Hematopoietic multipotent progenitor cell treated with erythropoietin and hydrocortisone succinate and interleukin-3 and kit ligand, for 4 days (in vitro differentiated cells): ENCODE data around the gene GRAMD1C.

Experiments used
- DNase-seq: peaks from one replicate; pipeline ENCODE4 v3.0.0-alpha.2; 2015

Gene GRAMD1C

DNA sequence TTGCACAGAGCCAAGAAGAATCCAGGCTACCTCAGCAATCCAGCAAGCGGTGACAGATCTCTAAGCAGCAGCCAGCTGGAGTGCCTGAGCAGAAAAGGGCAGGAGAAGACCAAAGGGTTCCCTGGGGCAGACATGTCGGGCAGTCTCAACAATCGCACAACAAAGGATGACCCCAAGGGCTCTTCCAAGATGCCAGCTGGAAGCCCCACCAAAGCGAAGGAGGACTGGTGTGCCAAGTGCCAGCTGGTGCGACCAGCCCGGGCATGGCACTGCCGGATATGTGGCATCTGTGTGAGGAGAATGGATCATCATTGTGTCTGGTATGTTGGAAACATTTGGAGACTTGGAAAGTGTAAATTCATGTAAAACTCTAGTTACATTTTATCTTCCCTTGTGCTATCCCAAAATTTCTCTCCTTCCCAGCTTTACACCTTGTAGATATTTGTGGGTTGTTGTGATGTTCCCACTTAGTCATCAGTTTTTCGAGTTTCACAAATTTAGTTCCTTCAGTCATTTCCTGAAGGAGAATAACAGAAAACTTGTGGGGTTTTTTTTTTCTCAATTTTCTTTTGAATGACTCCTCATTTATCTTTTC, 115.6 kb downstream of the GRAMD1C start:
- no peak for DNase-seq

DNA sequence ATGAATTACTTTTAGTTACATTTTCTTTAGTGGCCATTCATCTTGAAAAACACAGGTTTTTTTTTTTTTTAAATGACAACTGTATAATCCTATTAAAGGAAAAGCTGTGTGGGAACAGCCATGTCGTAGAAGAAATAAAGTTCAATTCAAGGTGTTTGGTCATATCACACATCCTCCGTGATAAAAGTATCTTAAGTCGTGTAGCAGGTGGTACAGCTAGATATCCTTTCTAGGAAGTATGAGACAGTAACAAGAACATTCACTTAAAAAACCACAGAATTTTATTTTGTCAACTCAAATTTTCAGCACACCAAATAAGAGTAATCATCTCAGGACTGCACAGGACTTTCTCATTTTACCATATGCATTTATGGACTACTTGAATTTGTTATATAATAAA, 125.3 kb downstream of the GRAMD1C start:
- peak; percentile 45 for DNase-seq

DNA sequence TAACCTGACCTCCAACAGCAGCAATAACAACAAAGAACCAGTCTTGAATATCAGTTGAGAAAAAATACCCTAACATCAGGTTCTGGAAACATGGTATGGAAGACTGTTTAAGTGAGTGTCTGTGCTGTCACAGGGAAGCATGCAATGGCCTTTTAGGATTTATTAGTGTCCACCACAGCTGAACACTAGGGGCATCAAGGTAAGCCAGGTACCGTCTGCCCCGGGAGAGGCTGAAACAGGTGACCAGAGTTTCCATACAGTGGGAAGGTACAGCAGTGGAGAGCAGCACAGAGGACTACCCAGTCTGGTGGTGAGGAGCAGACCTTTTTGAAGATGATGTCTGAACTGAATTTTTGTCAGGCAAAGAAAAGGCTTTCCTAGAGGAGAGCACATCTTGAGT, 127.6 kb downstream of the GRAMD1C start:
- DNase-seq: no peak

DNA sequence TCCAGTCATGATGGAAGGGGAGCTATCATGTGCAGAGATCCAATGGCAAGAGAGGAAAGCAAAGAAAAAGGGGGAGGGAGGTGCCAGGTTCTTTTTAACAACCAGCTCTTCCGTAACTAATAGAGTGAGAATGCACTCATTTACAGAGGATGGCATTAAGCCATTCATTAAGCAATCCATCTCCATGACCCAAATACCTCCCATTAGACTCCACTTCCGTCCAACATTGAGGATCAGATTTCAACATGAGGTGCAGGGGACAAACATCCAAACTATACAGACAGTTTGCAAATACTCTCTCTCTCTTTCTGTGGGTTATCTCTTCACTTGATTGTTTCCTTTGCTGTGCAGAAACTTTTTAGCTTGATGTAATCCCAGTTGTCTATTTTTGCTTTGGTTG, 130.4 kb downstream of the GRAMD1C start:
- no peak for DNase-seq

DNA sequence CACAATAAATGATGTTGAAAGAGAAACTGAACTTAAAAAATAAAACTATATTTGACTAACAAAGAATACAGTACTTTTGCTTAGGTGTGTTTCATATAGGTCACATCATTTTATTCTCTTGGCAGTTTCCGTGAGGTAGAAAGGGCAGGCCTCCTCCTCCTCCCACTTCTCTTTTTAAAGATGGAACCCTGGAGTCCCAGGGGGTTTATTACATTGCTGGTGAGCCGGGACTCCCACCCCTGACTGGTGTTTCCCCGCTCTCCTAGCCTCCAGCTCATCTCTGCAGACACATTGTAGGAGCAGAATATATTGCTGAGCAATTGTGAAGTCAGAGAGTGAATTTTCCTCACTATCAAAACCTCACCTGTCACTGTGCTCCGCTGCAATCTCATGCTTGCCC, 139.2 kb downstream of the GRAMD1C start:
- no peak for DNase-seq

DNA sequence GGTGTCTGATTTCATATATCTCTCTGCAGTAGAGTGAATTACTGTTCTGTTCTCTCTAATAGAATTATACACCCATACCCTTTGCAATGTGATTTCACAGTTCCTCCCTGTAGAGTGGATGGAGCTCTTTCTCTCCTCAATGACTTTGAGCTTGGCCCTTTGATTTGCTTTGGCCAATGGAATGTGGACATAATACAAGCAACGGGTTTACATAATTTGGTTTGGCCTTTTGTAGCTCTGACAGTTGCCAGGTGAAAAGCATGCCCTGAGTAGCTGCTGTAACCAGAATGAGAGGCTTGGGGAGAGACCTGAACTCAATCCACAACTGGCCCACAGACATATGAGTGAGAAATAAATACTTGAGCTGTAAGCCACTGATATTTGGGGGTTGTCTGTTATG, 141.3 kb downstream of the GRAMD1C start:
- DNase-seq: no peak

DNA sequence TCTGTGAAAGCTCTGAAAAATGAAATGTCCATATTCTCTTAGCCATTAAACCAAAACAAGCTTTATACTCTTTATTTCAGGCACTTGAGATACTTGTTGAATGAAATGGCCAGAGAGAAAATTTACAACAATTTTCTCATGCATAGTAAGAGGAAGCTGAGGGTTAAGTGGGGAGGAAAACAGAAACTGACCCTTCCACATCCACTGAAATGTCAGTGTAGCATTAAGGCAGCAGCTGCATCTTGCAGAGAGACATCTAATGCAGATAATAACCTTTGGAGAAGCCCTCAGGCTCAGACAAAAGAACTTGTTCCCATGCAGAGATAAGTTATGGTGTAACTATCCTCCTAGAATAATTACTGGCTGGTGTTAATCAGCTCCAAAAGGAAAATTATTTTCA, 143.2 kb downstream of the GRAMD1C start:
- DNase-seq: peak; percentile 1

DNA sequence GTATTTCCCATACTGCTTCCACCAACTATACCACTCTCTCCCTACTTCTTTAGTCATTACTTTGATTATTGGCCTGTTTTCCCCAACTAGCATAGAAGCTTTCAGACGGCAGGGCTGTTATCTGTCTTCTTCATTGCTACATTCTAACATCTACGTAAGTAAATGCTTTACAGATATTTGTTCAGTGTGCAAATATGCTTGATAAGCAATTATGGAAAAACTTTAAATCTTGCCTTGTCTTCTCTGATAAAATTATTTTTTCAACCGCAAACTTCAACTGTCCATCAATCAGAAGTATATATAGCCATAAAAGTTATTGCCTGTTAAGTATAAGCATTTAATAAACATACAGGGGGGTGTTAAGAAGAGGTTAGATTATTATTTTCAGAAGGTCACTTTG, 145.0 kb downstream of the GRAMD1C start:
- DNase-seq: no peak

DNA sequence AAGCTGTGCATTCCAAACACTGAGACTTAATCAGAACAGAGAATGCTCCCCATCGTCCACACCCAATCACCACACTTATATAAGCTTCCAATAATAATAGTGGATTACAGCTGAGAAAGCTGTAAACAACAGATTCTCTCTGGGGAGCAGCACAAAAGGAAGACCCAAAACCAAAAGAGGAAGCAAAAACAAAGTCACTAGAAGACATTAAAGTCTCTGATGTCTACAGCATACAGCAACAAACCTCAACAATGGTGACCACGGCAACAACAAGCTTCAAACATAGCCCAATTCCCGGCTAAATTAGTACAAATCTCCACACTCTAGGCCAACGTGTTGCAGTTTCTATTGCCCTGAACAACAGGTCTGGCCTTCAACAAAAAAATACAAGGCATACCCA, 147.0 kb downstream of the GRAMD1C start:
- DNase-seq: peak; percentile 47
